B cell (primary cell): ENCODE measurements around the gene BMP7. TPM values are rescaled to one million over a fixed set of nuclear protein-coding genes. Genes with fewer than 3 reads are reported as not detected.

Source experiments
- ATAC-seq: fragments of 200-7000 bp; cut with Tn5 transposase; one replicate; pipeline ENCODE4 v1.10.0; 2021; ENCODE audit warnings: low read depth, mild to moderate bottlenecking, moderate number of reproducible peaks, moderate library complexity
- CTCF ChIA-PET: fragments of 350-600 bp; sonication (Branson Sonifier 250); formaldehyde crosslinking; loops from one replicate; lab custom pipeline; 2021; ENCODE audit warnings: antibody characterized with exemption, inconsistent platforms; lab: Charles Lee
- POLR2A ChIA-PET: fragments of 350-600 bp; sonication (Branson Sonifier 250); formaldehyde crosslinking; loops from one replicate; lab custom pipeline; 2021; ENCODE audit warnings: antibody characterized with exemption; lab: Charles Lee
- DNase-seq: peaks from one replicate; pipeline ENCODE4 v3.0.0; 2013
- H2AFZ ChIP-seq: 2 replicates; pipeline ENCODE4 v1.6.1; 2012; ENCODE audit warnings: mild to moderate bottlenecking, low read depth, low read length; ENCODE audit not compliant: insufficient read depth, poor library complexity, severe bottlenecking
- H3K27ac ChIP-seq, 2 donors: 1 replicate in 1 of 2; 2 replicates in 1 of 2; pipeline ENCODE4 v1.5.1; 2012 to 2013; ENCODE audit warnings: low read length in 2 of 2, mild to moderate bottlenecking in 2 of 2, moderate library complexity in 1 of 2
- H3K27me3 ChIP-seq, 4 experiments: fragments of 200-600 bp in 1 of 4; sonication (generic) in 1 of 4; replicated peaks in 1 of 4; 1 replicate in 2 of 4; 2 replicates in 2 of 4; pipeline versions ENCODE4 v1.6.1 to v1.7.0; 2013 to 2016; ENCODE audit warnings: low read length in 3 of 4, mild to moderate bottlenecking in 2 of 4, mixed read lengths in 1 of 4, moderate library complexity in 1 of 4; ENCODE audit not compliant: insufficient read depth in 4 of 4, control insufficient read depth in 3 of 4; ENCODE audit errors: control extremely low read depth in 1 of 4
- H3K36me3 ChIP-seq, 2 experiments: replicated peaks in 1 of 2; 1 replicate in 1 of 2; 2 replicates in 1 of 2; pipeline versions ENCODE4 v1.6.1 to v1.7.1; 2013; ENCODE audit warnings: low read length in 1 of 2; ENCODE audit not compliant: insufficient read depth in 2 of 2, control insufficient read depth in 1 of 2; ENCODE audit errors: control extremely low read depth in 1 of 2, extremely low read depth in 1 of 2
- H3K4me1 ChIP-seq, 2 donors: fragments of 200-600 bp in 1 of 2; sonication (generic) in 1 of 2; 1 replicate in 1 of 2; 2 replicates in 1 of 2; pipeline versions ENCODE4 v1.5.1 to v1.6.1; 2013 to 2017; ENCODE audit warnings: low read length in 2 of 2; ENCODE audit not compliant: control insufficient read depth in 2 of 2, insufficient read depth in 2 of 2
- H3K4me2 ChIP-seq: replicated peaks from 2 replicates; pipeline ENCODE3; 2012; ENCODE audit warnings: mild to moderate bottlenecking, low read depth, low read length; ENCODE audit not compliant: poor library complexity, severe bottlenecking
- H3K4me3 ChIP-seq, 5 experiments: fragments of 200-600 bp in 1 of 5; sonication (generic) in 1 of 5; 1 replicate in 3 of 5; 2 replicates in 2 of 5; pipeline versions ENCODE4 v1.5.1 to v1.7.0; 2011 to 2016; ENCODE audit warnings: low read length in 4 of 5, mild to moderate bottlenecking in 4 of 5, low read depth in 2 of 5, control low read depth in 1 of 5, moderate library complexity in 1 of 5; ENCODE audit not compliant: insufficient read depth in 1 of 5; ENCODE audit errors: control extremely low read depth in 1 of 5, extremely low read depth in 1 of 5
- H3K79me2 ChIP-seq: fragments of 200-600 bp; sonication (generic); one replicate; pipeline ENCODE4 v1.6.0; 2016; ENCODE audit warnings: low read length; ENCODE audit not compliant: control insufficient read depth, insufficient read depth
- H3K9ac ChIP-seq: fragments of 200-600 bp; sonication (generic); 2 replicates; pipeline ENCODE4 v1.6.1; 2017; ENCODE audit warnings: mild to moderate bottlenecking, low read length, moderate library complexity
- H3K9me3 ChIP-seq, 3 donors: one replicate each; pipeline versions ENCODE4 v1.6.1 to v1.7.1; 2013; ENCODE audit warnings: low read length in 2 of 3; ENCODE audit not compliant: control insufficient read depth in 2 of 3, insufficient read depth in 1 of 3; ENCODE audit errors: control extremely low read depth in 1 of 3
- H4K20me1 ChIP-seq: 2 replicates; pipeline ENCODE4 v1.6.0; 2012; ENCODE audit warnings: mild to moderate bottlenecking, low read length; ENCODE audit not compliant: insufficient read depth, control insufficient read depth, poor library complexity, severe bottlenecking
- H3K27ac Mint-ChIP-seq: one replicate; pipeline ENCODE4 v1.8.0; 2021; ENCODE audit warnings: mixed read lengths
- H3K27me3 Mint-ChIP-seq: one replicate; pipeline ENCODE4 v1.8.0; 2021; ENCODE audit warnings: mixed read lengths
- H3K4me1 Mint-ChIP-seq: one replicate; pipeline ENCODE4 v1.8.0; 2021; ENCODE audit warnings: mixed read lengths
- H3K4me3 Mint-ChIP-seq: one replicate; pipeline ENCODE4 v1.8.0; 2021; ENCODE audit warnings: mixed read lengths
- H3K9me3 Mint-ChIP-seq: one replicate; pipeline ENCODE4 v1.8.0; 2022; ENCODE audit warnings: mixed read lengths; ENCODE audit not compliant: insufficient read depth
- CTCF ChIP-seq: fragments of 200-600 bp; IDR thresholded peaks from one replicate; pipeline ENCODE4 v1.8.0; 2022; ENCODE audit warnings: antibody characterized with exemption, mild to moderate bottlenecking
- EZH2 ChIP-seq: IDR thresholded peaks from 2 replicates; pipeline ENCODE4 v1.6.1; 2012; ENCODE audit warnings: borderline replicate concordance, low read depth, mild to moderate bottlenecking, moderate library complexity, low read length; ENCODE audit not compliant: insufficient read depth, poor library complexity, severe bottlenecking
- WGBS: methylation state at CpG from one replicate; pipeline ENCODE4 v1.1.5; 2013; ENCODE audit warnings: missing lambda C conversion rate; ENCODE audit not compliant: insufficient coverage; 5-methylcytosine and 5-hydroxymethylcytosine counted together
- intact Hi-C: fragments of 100-400 bp; cut with micrococcal nuclease; formaldehyde crosslinking; loops from one replicate; pipeline ENCODE4 v1.10.0; 2022
- polyA plus RNA-seq: library from polyadenylated mRNA; depleted of rRNA; stranded (reverse); fragments of >200 nt; gene quantifications from 2 replicates; pipeline ENCODE4 v1.2.3, GENCODE V29; 2012
- total RNA-seq, 2 donors: library from RNA; stranded (reverse); fragments of 120-200 nt in 1 of 2; gene quantifications; 1 replicate in 1 of 2; 2 replicates in 1 of 2; pipeline versions ENCODE4 v1.2.3 to v1.2.4, GENCODE V29; 2013 to 2022

BMP7 gene
- total and polyA plus RNA-seq, 2 donors (not counting 1 experiment from before 2014, with no cell fraction given): not detected

- POLR2A ChIA-PET: no interaction called here
- WGBS: 80% methylated on average over 11 of the region's 12 CpGs
- no peak overlapping the region for H3K4me3 Mint-ChIP-seq
These were observed 60.7 kb downstream of the BMP7 start for GRCh38 chr20:57205606-57206219.

GRCh38 chr20:57203986-57204385 lies 62.5 kb downstream of the BMP7 start:
- Mint-ChIP-seq H3K27me3 (peaks cover 4% of the 10 kb centered on the region), H3K4me3 (no peak overlapping the region), H3K9me3 (peaks cover 9% of the 10 kb centered on the region), H3K4me1 (no peaks in the 10 kb centered on the region), H3K27ac (no peak overlapping the region)
- no peaks in the 10 kb centered on the region for H3K36me3 ChIP-seq
- H3K27ac ChIP-seq: no peak overlapping the region
- H2AFZ ChIP-seq: no peak overlapping the region
- H3K9me3 ChIP-seq: peaks cover 0 to 4% (median 0%) of the 10 kb centered on the region in 3 donors
- DNase-seq (no peak), ATAC-seq (no peak)
- TF ChIP-seq CTCF (no peak), EZH2 (no peak)
- intact Hi-C loops: no loop called here
- H3K27me3 ChIP-seq: no peaks in the 10 kb centered on the region
- H3K4me3 ChIP-seq: no peak overlapping the region
- H3K79me2 ChIP-seq: no peaks in the 10 kb centered on the region
- no peaks in the 10 kb centered on the region for H3K4me1 ChIP-seq
- ChIA-PET POLR2A (no interaction called here), CTCF (no interaction called here)
- H3K4me2 ChIP-seq: no peak overlapping the region
- WGBS: 86% methylated on average over 7 of the region's 7 CpGs
- H4K20me1 ChIP-seq: no peaks in the 10 kb centered on the region
- no peak overlapping the region for H3K9ac ChIP-seq

More at GRCh38 chr20:57205606-57206219, 60.7 kb downstream of the BMP7 start:
- Mint-ChIP-seq H3K9me3 (peaks cover 9% of the 10 kb centered on the region), H3K27me3 (peaks cover 4% of the 10 kb centered on the region), H3K4me1 (no peaks in the 10 kb centered on the region), H3K27ac (no peak overlapping the region)
- DNase-seq (no peak), ATAC-seq (no peak)
- intact Hi-C loops: no loop called here
- CTCF ChIA-PET: no interaction called here
- Histone ChIP-seq H2AFZ (no peak overlapping the region), H3K36me3 (no peaks in the 10 kb centered on the region), H3K9me3 (peaks cover 0 to 4% (median 0%) of the 10 kb centered on the region in 3 donors), H3K9ac (no peak overlapping the region), H3K27ac (no peak overlapping the region), H3K4me1 (no peaks in the 10 kb centered on the region), H3K27me3 (no peaks in the 10 kb centered on the region), H3K4me3 (no peak overlapping the region), H4K20me1 (no peaks in the 10 kb centered on the region), H3K79me2 (no peaks in the 10 kb centered on the region), H3K4me2 (no peak overlapping the region)
- TF ChIP-seq EZH2 (no peak), CTCF (no peak)
